Measurements from ENCODE around the gene STMN3. TPM values are rescaled to one million over a fixed set of nuclear protein-coding genes. Genes with fewer than 3 reads are reported as not detected.

Gene STMN3
- total and polyA plus RNA-seq, 4 donors: 0.42 to 2.9 (median 0.91) TPM

DNA sequence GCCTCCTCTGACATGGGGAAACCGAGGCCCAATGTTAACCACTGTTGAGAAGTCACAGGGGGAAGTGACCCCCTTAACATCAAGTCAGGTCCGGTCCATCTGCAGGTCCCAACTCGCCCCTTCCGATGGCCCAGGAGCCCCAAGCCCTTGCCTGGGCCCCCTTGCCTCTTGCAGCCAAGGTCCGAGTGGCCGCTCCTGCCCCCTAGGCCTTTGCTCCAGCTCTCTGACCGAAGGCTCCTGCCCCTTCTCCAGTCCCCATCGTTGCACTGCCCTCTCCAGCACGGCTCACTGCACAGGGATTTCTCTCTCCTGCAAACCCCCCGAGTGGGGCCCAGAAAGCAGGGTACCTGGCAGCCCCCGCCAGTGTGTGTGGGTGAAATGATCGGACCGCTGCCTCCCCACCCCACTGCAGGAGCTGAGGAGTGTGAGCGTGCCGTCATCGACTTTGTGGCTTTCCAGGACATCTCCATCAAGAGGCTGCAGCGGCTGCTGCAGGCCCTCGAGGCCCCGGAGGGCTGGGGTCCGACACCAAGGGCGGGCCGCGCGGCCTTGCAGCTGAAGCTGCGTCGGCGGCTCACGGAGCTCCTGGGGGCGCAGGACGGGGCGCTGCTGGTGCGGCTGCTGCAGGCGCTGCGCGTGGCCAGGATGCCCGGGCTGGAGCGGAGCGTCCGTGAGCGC lies 44.8 kb upstream of the STMN3 start:
- no peaks in the 10 kb centered on the region for H3K9me3 ChIP-seq (ENCODE audit: control insufficient read depth in 4 of 4, low read length in 3 of 4)
- peaks cover 7 to 22% (median 13%) of the 10 kb centered on the region in 4 donors for H3K4me1 ChIP-seq (ENCODE audit: control insufficient read depth in 4 of 4, insufficient read depth in 4 of 4, low read length in 3 of 4)
- H3K27ac ChIP-seq (ENCODE audit: low read depth in 1 of 2, low read length in 2 of 2): no peak overlapping the region
- no peaks in the 10 kb centered on the region for H3K27me3 ChIP-seq (ENCODE audit: control insufficient read depth in 4 of 4, insufficient read depth in 4 of 4, low read length in 3 of 4)
- TF ChIP-seq RAD21 (IDR thresholded peaks at IDR 0.05) (no peak), GABPA (IDR thresholded peaks at IDR 0.05 in 1 of 2, conservative IDR thresholded peaks at IDR 0.05 in 1 of 2) (no peak), HNF4G (IDR thresholded peaks at IDR 0.05) (no peak), TAF1 (conservative IDR thresholded peaks at IDR 0.05) (no peak), MAX (IDR thresholded peaks at IDR 0.05) (no peak), SP1 (IDR thresholded peaks at IDR 0.05) (no peak), EGR1 (IDR thresholded peaks at IDR 0.05; ENCODE audit: low read depth in 2 of 2) (no peak), NR2F2 (IDR thresholded peaks at IDR 0.05) (no peak), ZBTB33 (IDR thresholded peaks at IDR 0.05) (no peak), FOXA1 (IDR thresholded peaks at IDR 0.05) (no peak), JUND (IDR thresholded peaks at IDR 0.05) (no peak), FOXA2 (IDR thresholded peaks at IDR 0.05) (no peak), HNF4A (conservative IDR thresholded peaks at IDR 0.05) (no peak), YY1 (IDR thresholded peaks at IDR 0.05) (no peak)
- TF ChIP-seq, protein P1, sequence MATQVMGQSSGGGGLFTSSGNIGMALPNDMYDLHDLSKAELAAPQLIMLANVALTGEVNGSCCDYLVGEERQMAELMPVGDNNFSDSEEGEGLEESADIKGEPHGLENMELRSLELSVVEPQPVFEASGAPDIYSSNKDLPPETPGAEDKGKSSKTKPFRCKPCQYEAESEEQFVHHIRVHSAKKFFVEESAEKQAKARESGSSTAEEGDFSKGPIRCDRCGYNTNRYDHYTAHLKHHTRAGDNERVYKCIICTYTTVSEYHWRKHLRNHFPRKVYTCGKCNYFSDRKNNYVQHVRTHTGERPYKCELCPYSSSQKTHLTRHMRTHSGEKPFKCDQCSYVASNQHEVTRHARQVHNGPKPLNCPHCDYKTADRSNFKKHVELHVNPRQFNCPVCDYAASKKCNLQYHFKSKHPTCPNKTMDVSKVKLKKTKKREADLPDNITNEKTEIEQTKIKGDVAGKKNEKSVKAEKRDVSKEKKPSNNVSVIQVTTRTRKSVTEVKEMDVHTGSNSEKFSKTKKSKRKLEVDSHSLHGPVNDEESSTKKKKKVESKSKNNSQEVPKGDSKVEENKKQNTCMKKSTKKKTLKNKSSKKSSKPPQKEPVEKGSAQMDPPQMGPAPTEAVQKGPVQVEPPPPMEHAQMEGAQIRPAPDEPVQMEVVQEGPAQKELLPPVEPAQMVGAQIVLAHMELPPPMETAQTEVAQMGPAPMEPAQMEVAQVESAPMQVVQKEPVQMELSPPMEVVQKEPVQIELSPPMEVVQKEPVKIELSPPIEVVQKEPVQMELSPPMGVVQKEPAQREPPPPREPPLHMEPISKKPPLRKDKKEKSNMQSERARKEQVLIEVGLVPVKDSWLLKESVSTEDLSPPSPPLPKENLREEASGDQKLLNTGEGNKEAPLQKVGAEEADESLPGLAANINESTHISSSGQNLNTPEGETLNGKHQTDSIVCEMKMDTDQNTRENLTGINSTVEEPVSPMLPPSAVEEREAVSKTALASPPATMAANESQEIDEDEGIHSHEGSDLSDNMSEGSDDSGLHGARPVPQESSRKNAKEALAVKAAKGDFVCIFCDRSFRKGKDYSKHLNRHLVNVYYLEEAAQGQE (IDR thresholded peaks at IDR 0.05): no peak
- H3K9ac ChIP-seq (ENCODE audit: low read depth in 1 of 2, low read length in 2 of 2): no peak overlapping the region
- H3K36me3 ChIP-seq (ENCODE audit: control insufficient read depth in 4 of 4, insufficient read depth in 3 of 4, low read depth in 1 of 4, low read length in 3 of 4): peaks cover 0 to 3% (median 0%) of the 10 kb centered on the region in 4 donors
- no peak overlapping the region for H3K4me3 ChIP-seq (ENCODE audit: low read depth in 1 of 3, low read length in 3 of 3)
- WGBS: 93% methylated on average over 40 of the region's 40 CpGs
- no peak for DNase-seq (ENCODE audit: low spot score)

GRCh38 chr20:63697357-63697867 lies 44.2 kb upstream of the STMN3 start:
- H3K27me3 ChIP-seq (ENCODE audit: control insufficient read depth in 4 of 4, insufficient read depth in 4 of 4, low read length in 3 of 4): no peaks in the 10 kb centered on the region
- peaks cover 0 to 3% (median 0%) of the 10 kb centered on the region in 4 donors for H3K36me3 ChIP-seq (ENCODE audit: control insufficient read depth in 4 of 4, insufficient read depth in 3 of 4, low read depth in 1 of 4, low read length in 3 of 4)
- no peak overlapping the region for H3K4me3 ChIP-seq (ENCODE audit: low read depth in 1 of 3, low read length in 3 of 3)
- peaks cover 7 to 22% (median 13%) of the 10 kb centered on the region in 4 donors for H3K4me1 ChIP-seq (ENCODE audit: control insufficient read depth in 4 of 4, insufficient read depth in 4 of 4, low read length in 3 of 4)
- no peak overlapping the region for H3K9ac ChIP-seq (ENCODE audit: low read depth in 1 of 2, low read length in 2 of 2)
- H3K27ac ChIP-seq (ENCODE audit: low read depth in 1 of 2, low read length in 2 of 2): no peak overlapping the region
- no peak for DNase-seq (ENCODE audit: low spot score)
- H3K9me3 ChIP-seq (ENCODE audit: control insufficient read depth in 4 of 4, low read length in 3 of 4): no peaks in the 10 kb centered on the region
- TF ChIP-seq FOXA1 (IDR thresholded peaks at IDR 0.05) (no peak), SP1 (IDR thresholded peaks at IDR 0.05) (no peak), CTCF (IDR thresholded peaks at IDR 0.05; ENCODE audit: low read depth, low read length, missing input control) (no peak)
- WGBS: 62% methylated on average over 7 of the region's 7 CpGs
